Fibroblast of upper back skin (primary cell): Measurements from ENCODE around the gene NLRC5.

Experiments
- DNase-seq: peaks from one replicate; pipeline ENCODE4 v3.0.0-alpha.2; 2013

Gene NLRC5, protein sequence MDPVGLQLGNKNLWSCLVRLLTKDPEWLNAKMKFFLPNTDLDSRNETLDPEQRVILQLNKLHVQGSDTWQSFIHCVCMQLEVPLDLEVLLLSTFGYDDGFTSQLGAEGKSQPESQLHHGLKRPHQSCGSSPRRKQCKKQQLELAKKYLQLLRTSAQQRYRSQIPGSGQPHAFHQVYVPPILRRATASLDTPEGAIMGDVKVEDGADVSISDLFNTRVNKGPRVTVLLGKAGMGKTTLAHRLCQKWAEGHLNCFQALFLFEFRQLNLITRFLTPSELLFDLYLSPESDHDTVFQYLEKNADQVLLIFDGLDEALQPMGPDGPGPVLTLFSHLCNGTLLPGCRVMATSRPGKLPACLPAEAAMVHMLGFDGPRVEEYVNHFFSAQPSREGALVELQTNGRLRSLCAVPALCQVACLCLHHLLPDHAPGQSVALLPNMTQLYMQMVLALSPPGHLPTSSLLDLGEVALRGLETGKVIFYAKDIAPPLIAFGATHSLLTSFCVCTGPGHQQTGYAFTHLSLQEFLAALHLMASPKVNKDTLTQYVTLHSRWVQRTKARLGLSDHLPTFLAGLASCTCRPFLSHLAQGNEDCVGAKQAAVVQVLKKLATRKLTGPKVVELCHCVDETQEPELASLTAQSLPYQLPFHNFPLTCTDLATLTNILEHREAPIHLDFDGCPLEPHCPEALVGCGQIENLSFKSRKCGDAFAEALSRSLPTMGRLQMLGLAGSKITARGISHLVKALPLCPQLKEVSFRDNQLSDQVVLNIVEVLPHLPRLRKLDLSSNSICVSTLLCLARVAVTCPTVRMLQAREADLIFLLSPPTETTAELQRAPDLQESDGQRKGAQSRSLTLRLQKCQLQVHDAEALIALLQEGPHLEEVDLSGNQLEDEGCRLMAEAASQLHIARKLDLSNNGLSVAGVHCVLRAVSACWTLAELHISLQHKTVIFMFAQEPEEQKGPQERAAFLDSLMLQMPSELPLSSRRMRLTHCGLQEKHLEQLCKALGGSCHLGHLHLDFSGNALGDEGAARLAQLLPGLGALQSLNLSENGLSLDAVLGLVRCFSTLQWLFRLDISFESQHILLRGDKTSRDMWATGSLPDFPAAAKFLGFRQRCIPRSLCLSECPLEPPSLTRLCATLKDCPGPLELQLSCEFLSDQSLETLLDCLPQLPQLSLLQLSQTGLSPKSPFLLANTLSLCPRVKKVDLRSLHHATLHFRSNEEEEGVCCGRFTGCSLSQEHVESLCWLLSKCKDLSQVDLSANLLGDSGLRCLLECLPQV (N-terminal part only)

GRCh38 chr16:56988948-56989945 is at the start of gene NLRC5:
TSS of gene NLRC5 (plus strand) at chr16:56989557. CDS start at chr16:57020713, 31,156 bp downstream.
- DNase-seq = peak; percentile 83

DNA sequence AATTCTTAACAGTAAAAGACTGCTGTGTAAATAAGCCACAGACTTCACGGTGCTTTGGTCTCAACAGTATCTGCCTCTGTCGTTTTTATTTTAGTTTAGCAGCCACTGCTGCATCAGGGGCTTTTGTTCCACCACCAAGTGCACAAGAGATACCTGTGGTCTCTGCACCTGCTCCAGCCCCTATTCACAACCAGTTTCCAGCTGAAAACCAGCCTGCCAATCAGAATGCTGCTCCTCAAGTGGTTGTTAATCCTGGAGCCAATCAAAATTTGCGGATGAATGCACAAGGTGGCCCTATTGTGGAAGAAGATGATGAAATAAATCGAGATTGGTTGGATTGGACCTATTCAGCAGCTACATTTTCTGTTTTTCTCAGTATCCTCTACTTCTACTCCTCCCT is 49.6 kb upstream of the NLRC5 start:
- no peak for DNase-seq

DNA sequence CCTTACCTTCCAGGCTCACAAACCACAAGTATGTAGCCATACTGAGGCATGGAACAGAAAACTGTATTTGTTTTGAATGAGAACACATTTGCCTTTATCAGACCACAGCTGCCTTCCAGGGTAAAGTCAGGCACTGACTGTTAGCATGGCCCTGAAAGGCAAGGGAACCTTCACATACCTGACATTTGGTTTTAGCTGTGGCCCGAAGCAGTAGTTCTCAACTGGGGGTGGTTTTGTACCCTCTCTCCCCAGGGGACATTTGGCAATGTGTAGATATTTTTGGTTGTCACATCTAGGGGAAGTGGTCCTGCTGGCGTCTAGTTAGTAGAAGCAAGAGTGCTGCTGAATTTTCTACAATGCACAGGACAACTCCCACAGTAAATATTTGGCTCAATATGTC is 48.3 kb upstream of the NLRC5 start:
- DNase-seq = no peak

DNA sequence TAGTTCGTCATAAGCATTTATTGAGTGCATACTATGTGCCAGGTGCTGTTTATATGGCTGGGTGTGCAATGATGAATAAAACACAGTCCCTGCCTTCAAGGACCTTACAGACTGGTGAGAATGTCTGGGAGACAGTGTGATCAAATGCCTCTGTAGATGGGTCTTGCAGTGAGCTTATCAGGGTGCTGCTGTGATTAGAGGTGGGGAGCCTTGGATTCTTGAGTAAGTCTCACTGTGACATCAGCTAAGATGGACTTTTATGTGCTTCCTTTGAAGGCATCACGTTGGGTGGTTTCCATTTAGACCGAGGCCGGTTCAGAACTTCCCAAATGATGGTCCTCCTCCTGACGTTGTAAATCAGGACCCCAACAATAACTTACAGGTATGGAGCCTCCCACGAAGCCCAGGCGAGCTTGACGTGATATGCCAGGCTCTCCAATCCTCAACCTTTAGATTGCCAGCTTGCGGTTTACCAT is 47.5 kb upstream of the NLRC5 start:
- DNase-seq = no peak

GRCh38 chr16:56943761-56944375 is 45.5 kb upstream of the NLRC5 start:
- no peak for DNase-seq

GRCh38 chr16:56944954-56945839 is 44.2 kb upstream of the NLRC5 start:
- DNase-seq = no peak

DNA sequence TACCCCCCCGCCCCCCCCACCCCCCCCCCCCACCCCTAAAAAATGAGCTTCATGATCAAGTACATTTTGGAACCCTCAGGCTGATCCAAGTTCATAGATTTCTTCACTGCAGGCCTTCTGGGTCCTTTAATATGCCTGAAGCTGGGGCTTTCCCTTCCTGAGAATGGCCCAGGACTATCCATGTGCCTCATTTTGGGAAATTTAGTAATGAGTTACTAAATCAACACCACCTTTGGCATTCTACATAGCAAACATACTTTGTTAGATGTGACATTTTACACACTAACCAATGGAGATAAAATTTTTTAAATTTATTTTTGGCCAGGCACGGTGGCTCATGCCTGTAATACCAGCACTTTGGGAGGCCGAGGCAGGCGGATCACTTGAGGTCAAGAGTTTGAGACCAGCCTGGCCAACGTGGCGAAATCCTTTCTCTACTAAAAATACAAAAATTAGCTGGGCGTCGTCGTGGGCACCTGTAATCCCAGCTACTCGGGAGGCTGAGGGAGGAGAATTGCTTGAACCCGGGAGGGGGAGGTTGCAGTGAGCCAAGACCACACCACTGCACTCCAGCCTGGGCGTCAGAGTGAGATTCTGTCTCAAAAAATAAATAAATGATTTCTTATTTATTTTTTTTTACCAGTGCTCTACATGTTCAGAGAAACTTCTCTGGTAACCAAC is 43.4 kb upstream of the NLRC5 start:
- no peak for DNase-seq

- DNase-seq = no peak
Measured at GRCh38 chr16:56946767-56947603, 42.4 kb upstream of the NLRC5 start.

DNA sequence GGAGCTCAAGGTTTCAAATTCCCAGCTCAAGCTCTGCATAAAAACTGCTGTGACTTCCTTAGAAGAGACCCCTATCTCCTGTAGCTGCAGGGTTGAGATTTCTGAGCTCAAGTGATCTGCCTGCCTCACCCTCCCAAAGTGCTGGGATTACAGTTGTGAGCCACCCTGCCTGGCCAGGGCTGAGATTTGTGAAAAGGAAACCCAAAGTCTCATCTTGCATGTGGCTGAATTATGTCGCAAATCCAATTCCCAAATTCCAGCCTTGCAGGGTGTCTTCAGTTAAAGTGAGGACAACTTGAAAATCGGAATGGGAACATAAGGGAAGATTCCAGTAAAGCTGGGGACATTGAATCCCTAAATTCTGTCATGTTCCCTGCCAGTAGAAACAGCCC is 41.8 kb upstream of the NLRC5 start:
- no peak for DNase-seq

DNA sequence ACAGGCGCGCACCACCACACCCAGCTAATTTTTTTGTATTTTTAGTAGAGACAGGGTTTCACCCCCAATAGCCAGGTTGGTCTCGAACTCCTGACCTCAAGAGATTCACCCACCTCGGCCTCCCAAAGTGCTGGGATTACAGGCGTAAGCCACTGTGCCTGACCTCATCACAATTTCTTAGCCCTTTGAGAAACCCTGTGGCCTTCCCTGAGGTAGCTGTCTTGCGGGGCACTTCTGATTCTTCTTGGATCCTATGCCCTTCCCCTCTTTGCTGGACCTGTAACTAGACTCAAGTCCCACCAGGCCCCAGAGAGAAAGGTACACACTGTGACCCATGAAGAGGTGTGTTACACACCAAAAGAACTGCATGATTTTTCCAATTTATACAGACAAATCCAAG is 41.1 kb upstream of the NLRC5 start:
- DNase-seq = no peak

GRCh38 chr16:56950051-56950450 is 39.3 kb upstream of the NLRC5 start:
- DNase-seq = no peak

DNA sequence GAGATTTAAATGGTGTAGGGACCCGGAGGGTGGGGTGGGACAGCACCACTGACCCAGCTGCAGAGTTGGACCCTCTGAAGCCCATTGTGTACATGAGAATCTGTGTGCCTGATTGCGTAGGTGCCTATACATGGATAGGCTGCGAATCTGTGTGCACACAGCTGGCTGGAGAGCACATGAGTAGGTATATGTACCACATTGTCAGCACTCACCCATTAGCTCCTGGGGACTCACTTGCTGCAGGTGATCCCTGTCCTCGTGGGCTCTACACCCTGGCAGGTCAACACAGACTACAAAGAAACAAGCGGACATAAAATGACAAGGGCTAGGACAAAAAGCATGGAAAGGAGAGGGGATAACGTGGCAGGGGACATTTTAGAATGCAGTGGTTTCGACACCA is 38.9 kb upstream of the NLRC5 start:
- DNase-seq = no peak

- peak; percentile 49 for DNase-seq
Measured at GRCh38 chr16:56950881-56951771, 38.2 kb upstream of the NLRC5 start.

- DNase-seq = no peak
Measured at GRCh38 chr16:56953006-56953405, 36.4 kb upstream of the NLRC5 start.

GRCh38 chr16:56956076-56956475 is 33.3 kb upstream of the NLRC5 start:
- no peak for DNase-seq

- DNase-seq = no peak
Measured at GRCh38 chr16:56956756-56957155, 32.6 kb upstream of the NLRC5 start.

DNA sequence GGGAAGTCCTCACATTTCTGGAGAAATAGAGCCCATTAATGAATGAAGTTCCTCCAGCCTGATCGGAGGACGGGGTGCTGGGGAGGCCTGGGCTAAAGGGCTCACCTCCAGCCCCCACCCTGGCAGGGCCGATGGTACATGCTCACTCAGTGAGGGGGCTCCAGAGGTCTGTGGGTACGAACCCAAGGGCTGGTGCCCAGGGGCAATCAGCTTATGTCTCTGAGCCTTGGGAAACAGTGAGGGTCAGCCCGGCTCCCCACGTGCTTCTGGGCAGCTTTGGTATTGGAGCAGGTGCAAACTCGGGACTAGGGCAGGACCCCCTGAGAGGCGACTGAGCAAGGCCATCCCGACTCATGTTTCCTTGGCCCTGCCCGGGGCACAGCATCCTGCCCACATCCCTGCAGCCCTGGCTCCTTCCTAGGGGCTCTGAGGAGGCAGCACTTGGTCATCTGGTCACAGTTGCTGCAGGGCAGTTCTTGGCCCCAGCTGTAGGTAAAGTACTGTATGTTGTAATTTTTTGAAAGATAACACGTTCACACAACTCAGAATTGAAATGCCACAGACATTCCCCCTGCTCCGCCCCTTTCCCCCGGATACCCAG is 28.6 kb upstream of the NLRC5 start:
- no peak for DNase-seq
